Motor neuron (in vitro differentiated cells): Measurements from ENCODE around the gene CRABP1. TPM values are rescaled to one million over a fixed set of nuclear protein-coding genes. Genes with fewer than 3 reads are reported as not detected.

Experiments
- ATAC-seq, 8 experiments: fragments of 200-7000 bp; cut with Tn5 transposase; replicated peaks in 6 of 8; 2 replicates each; pipeline ENCODE4 v1.8.0; 2021; ENCODE audit warnings: mild to moderate bottlenecking in 8 of 8, moderate library complexity in 8 of 8
- H3K27ac ChIP-seq, 2 donors: fragments of 250-450 bp; sonication (Bioruptor Pico); 2 replicates each; pipeline ENCODE4 v1.9.0; 2021; ENCODE audit warnings: antibody characterized with exemption in 2 of 2, mild to moderate bottlenecking in 2 of 2, moderate library complexity in 1 of 2
- H3K4me1 ChIP-seq, 2 donors: fragments of 250-450 bp; sonication (Bioruptor Pico); replicated peaks in 1 of 2; 2 replicates each; pipeline ENCODE4 v1.6.1; 2021; ENCODE audit warnings: antibody characterized with exemption in 2 of 2, mild to moderate bottlenecking in 2 of 2, moderate library complexity in 1 of 2
- H3K4me3 ChIP-seq, 5 donors: fragments of 250-450 bp; sonication (Bioruptor Pico); 2 replicates each; pipeline ENCODE4 v1.9.0; 2021; ENCODE audit warnings: antibody characterized with exemption in 5 of 5, mild to moderate bottlenecking in 5 of 5, moderate library complexity in 4 of 5
- WGBS, 10 experiments: fragments of 450-650 bp; shearing (Covaris generic); methylation state at CpG; one replicate each; pipeline ENCODE4 v1.0.0; 2022; 5-methylcytosine and 5-hydroxymethylcytosine counted together
- in situ Hi-C, 9 experiments: fragments of 400-800 bp; cut with MboI; loops; one replicate each; pipeline ENCODE4 v1.15.0; 2021; ENCODE audit warnings: low sequenced_read_pairs in 9 of 9, low pct_unique_long_range_greater_than_20kb in 2 of 9; ENCODE audit not compliant: unreplicated experiment in 9 of 9
- total RNA-seq, 8 experiments: library from RNA; unstranded; fragments of 300-600 nt; gene quantifications; 2 replicates each; pipeline versions ENCODE4 v1.2.3 to v1.2.4, GENCODE V29; 2022

Gene CRABP1
- total RNA-seq, result 1,000 to 10,000 TPM in 1 of 8 experiments, 100 to 1,000 TPM in 5, 1 to 10 TPM in 1, not detected in 1; 7.7 to 1,434 (median 472) TPM

- 0 to 6% (median 5%) methylated on average over 2 to 18 of the region's 67 CpGs; no CpG with 5 or more reads in 4 of the 10 experiments for WGBS, 10 experiments
- Histone ChIP-seq H3K4me1 (peaks cover 42 to 45% of the 10 kb centered on the region in 2 donors), H3K27ac (peak within 1 kb of the TSS; percentile 43 to 66), H3K4me3 (peak within 1 kb of the TSS; percentile 32 to 60 (median 44))
- peak in 6 of 8 experiments; percentile 42 to 74 (median 61) for ATAC-seq
- in situ Hi-C loops, result no loop called here
Observed at GRCh38 chr15:78340231-78341056, at the start of gene CRABP1. CRABP1 (plus strand) TSS chr15:78340353; CDS start chr15:78340429, 76 bp downstream.

GRCh38 chr15:78291052-78291451 lies 49.1 kb upstream of the CRABP1 start:
- H3K4me3 ChIP-seq, result no peak overlapping the region

GRCh38 chr15:78291698-78292097 lies 48.5 kb upstream of the CRABP1 start:
- no peak overlapping the region for H3K27ac ChIP-seq
- H3K4me3 ChIP-seq, result no peak overlapping the region
- H3K4me1 ChIP-seq, result no peaks in the 10 kb centered on the region
- 86 to 100% (median 100%) methylated on average over 2 of the region's 2 CpGs; no CpG with 5 or more reads in 5 of the 10 experiments for WGBS, 10 experiments
- in situ Hi-C loops, result no loop called here
- no peak for ATAC-seq

More at GRCh38 chr15:78291052-78291451, 49.1 kb upstream of the CRABP1 start:
- H3K27ac ChIP-seq, result no peak overlapping the region
- H3K4me1 ChIP-seq, result no peaks in the 10 kb centered on the region
- ATAC-seq, result no peak
- in situ Hi-C loops, result no loop called here
- 38 to 100% (median 67%) methylated on average over 1 to 2 of the region's 2 CpGs; no CpG with 5 or more reads in 1 of the 10 experiments for WGBS, 10 experiments

GRCh38 chr15:78292219-78292618 lies 47.9 kb upstream of the CRABP1 start:
- Histone ChIP-seq H3K4me3 (no peak overlapping the region), H3K4me1 (peaks cover 0 to 3% of the 10 kb centered on the region in 2 donors), H3K27ac (no peak overlapping the region)
- in situ Hi-C loops, result no loop called here
- WGBS, 10 experiments, result 67 to 100% (median 100%) methylated on average over 1 of the region's 1 CpG; no CpG with 5 or more reads in 2 of the 10 experiments
- ATAC-seq, result no peak

GRCh38 chr15:78299101-78299930 lies 40.8 kb upstream of the CRABP1 start, which contains the start of gene SKIC8:
SKIC8 (minus strand) TSS chr15:78299609; CDS start chr15:78295686, 3,923 bp downstream.
- WGBS, 10 experiments, result 0 to 2% (median 0%) methylated on average over 1 to 12 of the region's 55 CpGs; no CpG with 5 or more reads in 2 of the 10 experiments
- H3K27ac ChIP-seq, result peak within 1 kb of the TSS; percentile 92 to 97
- peak within 1 kb of the TSS; percentile 77 to 88 (median 83) for H3K4me3 ChIP-seq
- peak; percentile 87 to 97 (median 93) for ATAC-seq
- peaks cover 12 to 21% of the 10 kb centered on the region in 2 donors for H3K4me1 ChIP-seq
- in situ Hi-C loops, result no loop called here

- no peak overlapping the region for H3K4me3 ChIP-seq
- ATAC-seq, result no peak
- peaks cover 12 to 21% of the 10 kb centered on the region in 2 donors for H3K4me1 ChIP-seq
- H3K27ac ChIP-seq, result no peak overlapping the region
- in situ Hi-C loops, result loop anchor here in 4 of 9 experiments (10.0 to 25.0 kb wide), 3 partner anchors 111 to 133 kb away; partner anchors contain the start of gene IREB2 (in 1 of the 4)
Observed at GRCh38 chr15:78301326-78301725, 38.8 kb upstream of the CRABP1 start.

GRCh38 chr15:78301828-78302227 lies 38.3 kb upstream of the CRABP1 start:
- in situ Hi-C loops, result loop anchor here in 4 of 9 experiments (10.0 to 25.0 kb wide), 3 partner anchors 110 to 133 kb away; partner anchors contain the start of gene IREB2 (in 1 of the 4)
- ATAC-seq, result no peak
- WGBS, 10 experiments, result 0 to 58% (median 25%) methylated on average over 1 to 3 of the region's 3 CpGs
- Histone ChIP-seq H3K4me1 (peaks cover 12 to 21% of the 10 kb centered on the region in 2 donors), H3K27ac (no peak overlapping the region), H3K4me3 (no peak overlapping the region)

GRCh38 chr15:78302579-78303312 lies 37.4 kb upstream of the CRABP1 start:
- Histone ChIP-seq H3K27ac (no peak overlapping the region), H3K4me1 (peaks cover 12 to 14% of the 10 kb centered on the region in 2 donors), H3K4me3 (no peak overlapping the region)
- ATAC-seq, result no peak
- in situ Hi-C loops, result loop anchor here in 4 of 9 experiments (10.0 to 25.0 kb wide), 3 partner anchors 110 to 132 kb away; partner anchors contain the start of gene IREB2 (in 1 of the 4)
- WGBS, 10 experiments, result 2 to 94% (median 68%) methylated on average over 2 to 5 of the region's 5 CpGs

GRCh38 chr15:78304216-78305066 lies 35.7 kb upstream of the CRABP1 start:
- 40 to 100% (median 73%) methylated on average over 1 to 5 of the region's 9 CpGs; no CpG with 5 or more reads in 2 of the 10 experiments for WGBS, 10 experiments
- no peak overlapping the region for H3K27ac ChIP-seq
- no peak for ATAC-seq
- H3K4me3 ChIP-seq, result no peak overlapping the region
- H3K4me1 ChIP-seq, result peaks cover 8 to 12% of the 10 kb centered on the region in 2 donors
- in situ Hi-C loops, result loop anchor here in 4 of 9 experiments (10.0 to 25.0 kb wide), 3 partner anchors 108 to 130 kb away; partner anchors contain the start of gene IREB2 (in 1 of the 4)

- ATAC-seq, result peak in 7 of 8 experiments; percentile 31 to 59 (median 44)
- H3K27ac ChIP-seq, result no peak overlapping the region
- H3K4me1 ChIP-seq, result peaks cover 4 to 6% of the 10 kb centered on the region in 2 donors
- in situ Hi-C loops, result loop anchor here in 4 of 9 experiments (10.0 to 25.0 kb wide), 3 partner anchors 106 to 129 kb away; partner anchors contain the start of gene IREB2 (in 1 of the 4)
- WGBS, 10 experiments, result 0% methylated on average over 2 of the region's 3 CpGs; no CpG with 5 or more reads in 9 of the 10 experiments
- H3K4me3 ChIP-seq, result no peak overlapping the region
Observed at GRCh38 chr15:78306176-78306774, 33.9 kb upstream of the CRABP1 start.

GRCh38 chr15:78307976-78308375 lies 32.2 kb upstream of the CRABP1 start:
- Histone ChIP-seq H3K4me1 (peaks cover 13 to 16% of the 10 kb centered on the region in 2 donors), H3K4me3 (no peak overlapping the region), H3K27ac (no peak overlapping the region)
- ATAC-seq, result peak in 3 of 8 experiments; percentile 24 to 26 (median 25)
- in situ Hi-C loops, result loop anchor here in 4 of 9 experiments (10.0 to 25.0 kb wide), 3 partner anchors 104 to 127 kb away; partner anchors contain the start of gene IREB2 (in 1 of the 4)
- 20 to 100% (median 62%) methylated on average over 1 to 5 of the region's 6 CpGs; no CpG with 5 or more reads in 2 of the 10 experiments for WGBS, 10 experiments
